Vagina (tissue), 2 donors: Measurements from ENCODE around the gene ERG. TPM values are rescaled to one million over a fixed set of nuclear protein-coding genes. Genes with fewer than 3 reads are reported as not detected.

ENCODE experiments used
- DNase-seq, 2 donors: peaks; one replicate each; pipeline ENCODE4 v3.0.0-alpha.2; 2017; ENCODE audit errors: extremely low spot score in 2 of 2
- H3K27ac ChIP-seq: fragments of 200-600 bp; sonication (generic); one replicate; pipeline ENCODE4 v1.5.1; 2019
- H3K27me3 ChIP-seq: fragments of 200-600 bp; sonication (generic); one replicate; pipeline ENCODE4 v1.5.1; 2019
- H3K36me3 ChIP-seq, 2 donors: fragments of 200-600 bp; sonication (generic); one replicate each; pipeline ENCODE4 v1.5.1; 2017 to 2019
- H3K4me1 ChIP-seq: fragments of 200-600 bp; sonication (generic); one replicate; pipeline ENCODE4 v1.5.1; 2019
- H3K4me3 ChIP-seq, 2 donors: fragments of 200-600 bp; sonication (generic); 1 replicate in 1 of 2; 2 replicates in 1 of 2; pipeline ENCODE4 v1.5.1; 2016 to 2019
- H3K9me3 ChIP-seq: fragments of 200-600 bp; sonication (generic); one replicate; pipeline ENCODE4 v1.5.1; 2019
- POLR2A ChIP-seq, 2 donors: fragments of 450-650 bp; IDR thresholded peaks; one replicate each; pipeline ENCODE4 v1.6.1; 2017; ENCODE audit warnings: antibody characterized with exemption in 2 of 2, mild to moderate bottlenecking in 2 of 2, moderate library complexity in 2 of 2
- POLR2AphosphoS5 ChIP-seq, 2 donors: sonication (generic); formaldehyde crosslinking; IDR thresholded peaks; one replicate each; pipeline ENCODE4 v1.9.0; 2017; ENCODE audit warnings: antibody characterized with exemption in 2 of 2, mild to moderate bottlenecking in 2 of 2, low read depth in 1 of 2; ENCODE audit not compliant: insufficient read depth in 1 of 2
- intact Hi-C: fragments of 100-400 bp; cut with DNase I; formaldehyde crosslinking; loops from one replicate; pipeline ENCODE4 v1.15.1; 2023
- total RNA-seq: library from RNA; depleted of rRNA; stranded (reverse); fragments of >200 nt; gene quantifications from one replicate; pipeline ENCODE4 v1.2.3, GENCODE V29; 2016
- TF ChIP-seq, protein P1 (sequence below), 3 experiments: fragments of 450-650 bp in 2 of 3; fragments of 200-600 bp in 1 of 3; sonication (generic) in 1 of 3; IDR thresholded peaks; one replicate each; pipeline ENCODE4 v1.5.1; 2017 to 2019; ENCODE audit warnings: antibody characterized with exemption in 3 of 3, mild to moderate bottlenecking in 2 of 3, moderate library complexity in 2 of 3

The ERG gene
- total RNA-seq, 1 donor from 2014 or later: 20.9 TPM

DNA sequence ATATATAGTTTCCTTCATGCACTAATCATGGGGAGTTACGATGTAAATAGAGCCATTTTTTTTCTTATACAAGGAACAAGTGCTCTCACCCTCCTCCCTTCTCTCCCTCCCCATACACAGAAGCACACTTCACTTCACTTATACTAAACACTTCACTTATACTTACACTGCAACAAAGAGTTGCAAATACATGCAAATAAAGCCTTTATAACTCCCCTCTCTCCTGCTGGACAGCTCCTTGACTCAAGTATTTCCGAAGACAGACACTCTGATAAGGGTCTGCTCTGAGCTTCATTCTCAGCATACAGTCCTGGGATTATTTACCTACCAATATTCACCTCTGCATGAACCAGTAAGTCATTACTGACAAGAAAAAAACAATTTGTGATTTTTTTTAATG, 35.6 kb upstream of the ERG start:
- H3K4me1 ChIP-seq: peaks cover 6% of the 10 kb centered on the region
- no peak overlapping the region for H3K4me3 ChIP-seq
- H3K27me3 ChIP-seq: no peaks in the 10 kb centered on the region
- intact Hi-C loops: no loop called here
- TF ChIP-seq POLR2A (IDR thresholded peaks at IDR 0.05) (no peak), POLR2AphosphoS5 (IDR thresholded peaks at IDR 0.05; ENCODE audit: insufficient read depth in 1 of 2, low read depth in 1 of 2) (no peak)
- TF ChIP-seq, protein P1, sequence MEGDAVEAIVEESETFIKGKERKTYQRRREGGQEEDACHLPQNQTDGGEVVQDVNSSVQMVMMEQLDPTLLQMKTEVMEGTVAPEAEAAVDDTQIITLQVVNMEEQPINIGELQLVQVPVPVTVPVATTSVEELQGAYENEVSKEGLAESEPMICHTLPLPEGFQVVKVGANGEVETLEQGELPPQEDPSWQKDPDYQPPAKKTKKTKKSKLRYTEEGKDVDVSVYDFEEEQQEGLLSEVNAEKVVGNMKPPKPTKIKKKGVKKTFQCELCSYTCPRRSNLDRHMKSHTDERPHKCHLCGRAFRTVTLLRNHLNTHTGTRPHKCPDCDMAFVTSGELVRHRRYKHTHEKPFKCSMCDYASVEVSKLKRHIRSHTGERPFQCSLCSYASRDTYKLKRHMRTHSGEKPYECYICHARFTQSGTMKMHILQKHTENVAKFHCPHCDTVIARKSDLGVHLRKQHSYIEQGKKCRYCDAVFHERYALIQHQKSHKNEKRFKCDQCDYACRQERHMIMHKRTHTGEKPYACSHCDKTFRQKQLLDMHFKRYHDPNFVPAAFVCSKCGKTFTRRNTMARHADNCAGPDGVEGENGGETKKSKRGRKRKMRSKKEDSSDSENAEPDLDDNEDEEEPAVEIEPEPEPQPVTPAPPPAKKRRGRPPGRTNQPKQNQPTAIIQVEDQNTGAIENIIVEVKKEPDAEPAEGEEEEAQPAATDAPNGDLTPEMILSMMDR (IDR thresholded peaks at IDR 0.05): no peak
- no peaks in the 10 kb centered on the region for H3K36me3 ChIP-seq
- no peak for DNase-seq
- H3K27ac ChIP-seq: no peak overlapping the region
- H3K9me3 ChIP-seq: no peaks in the 10 kb centered on the region

DNA sequence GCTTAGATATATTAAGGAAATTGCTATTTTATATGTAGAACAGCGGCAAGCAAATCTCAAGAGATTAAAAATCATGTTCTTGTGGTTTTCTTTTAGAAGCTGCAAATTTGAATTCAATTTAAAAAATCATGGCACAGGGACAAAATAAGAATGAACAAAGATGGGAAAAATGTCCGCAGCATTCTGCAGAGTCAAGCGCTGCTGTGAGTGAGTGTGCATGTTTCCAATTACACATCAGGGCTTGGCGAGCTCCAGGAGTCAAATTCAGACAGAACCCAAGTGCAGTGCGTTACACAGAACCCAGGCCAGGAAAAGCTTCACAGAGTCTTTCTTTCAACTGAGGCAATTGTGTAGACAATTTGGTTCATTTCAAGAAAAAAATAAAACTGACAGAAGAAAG, 33.3 kb upstream of the ERG start:
- no peak for DNase-seq

GRCh38 chr21:38531039-38531541, 32.8 kb upstream of the ERG start:
- TF ChIP-seq POLR2A (IDR thresholded peaks at IDR 0.05) (no peak), POLR2AphosphoS5 (IDR thresholded peaks at IDR 0.05; ENCODE audit: insufficient read depth in 1 of 2, low read depth in 1 of 2) (no peak)
- TF ChIP-seq, protein P1 (IDR thresholded peaks at IDR 0.05): no peak

More for the DNA sequence above, 33.3 kb upstream of the ERG start:
- H3K36me3 ChIP-seq: no peaks in the 10 kb centered on the region
- TF ChIP-seq, protein P1 (IDR thresholded peaks at IDR 0.05): no peak
- no peaks in the 10 kb centered on the region for H3K9me3 ChIP-seq
- intact Hi-C loops: no loop called here
- H3K27me3 ChIP-seq: no peaks in the 10 kb centered on the region
- H3K4me3 ChIP-seq: no peak overlapping the region
- no peak overlapping the region for H3K27ac ChIP-seq
- peaks cover 6% of the 10 kb centered on the region for H3K4me1 ChIP-seq

DNA sequence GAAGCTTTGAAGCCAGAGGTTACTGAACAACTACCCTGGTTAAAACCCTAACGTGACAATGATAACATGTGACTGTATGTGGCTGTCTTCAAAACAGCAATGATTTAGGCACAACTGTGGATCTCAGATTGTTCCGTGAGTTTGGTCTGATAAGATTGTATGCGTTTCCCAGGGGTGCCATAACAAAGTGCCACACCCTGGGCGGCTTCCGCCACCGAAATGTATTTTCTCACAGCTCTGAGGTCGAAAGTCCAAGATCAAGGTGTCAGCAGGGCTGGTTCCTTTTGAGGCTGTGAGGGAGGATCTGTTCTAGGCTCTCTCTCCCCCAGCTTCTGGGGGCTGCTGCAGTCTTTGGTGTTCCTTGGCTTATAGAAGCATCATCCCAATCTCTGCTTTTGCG, 29.5 kb upstream of the ERG start:
- H3K27ac ChIP-seq: no peak overlapping the region
- DNase-seq: no peak
- no peaks in the 10 kb centered on the region for H3K36me3 ChIP-seq
- no peaks in the 10 kb centered on the region for H3K9me3 ChIP-seq
- intact Hi-C loops: no loop called here
- peaks cover 6% of the 10 kb centered on the region for H3K4me1 ChIP-seq
- no peaks in the 10 kb centered on the region for H3K27me3 ChIP-seq
- no peak overlapping the region for H3K4me3 ChIP-seq
- TF ChIP-seq, protein P1 (IDR thresholded peaks at IDR 0.05): no peak

More at GRCh38 chr21:38531039-38531541, 32.8 kb upstream of the ERG start:
- Histone ChIP-seq H3K4me1 (peaks cover 6% of the 10 kb centered on the region), H3K9me3 (no peaks in the 10 kb centered on the region), H3K27ac (no peak overlapping the region), H3K36me3 (no peaks in the 10 kb centered on the region), H3K4me3 (no peak overlapping the region), H3K27me3 (no peaks in the 10 kb centered on the region)
- intact Hi-C loops: no loop called here
- no peak for DNase-seq

DNA sequence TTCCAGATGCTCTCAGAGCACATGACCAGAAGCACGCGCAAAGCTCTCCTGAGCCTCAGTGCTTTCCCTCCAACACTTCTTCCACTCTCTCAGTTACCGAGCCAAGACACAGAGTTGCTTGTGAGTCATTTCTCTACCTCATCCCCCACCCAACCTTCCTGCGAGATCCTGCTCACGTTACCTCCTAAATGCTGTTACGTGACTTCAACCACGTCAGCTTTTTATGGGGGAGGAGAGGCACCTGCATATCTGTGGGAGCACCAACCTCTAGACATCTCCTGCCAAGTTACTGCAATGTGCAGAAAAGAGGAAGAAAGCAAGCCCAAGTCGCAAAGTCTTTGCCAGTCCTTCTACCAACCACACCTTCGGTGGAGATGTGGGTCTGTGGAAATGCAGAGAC, 27.2 kb upstream of the ERG start:
- no peak overlapping the region for H3K27ac ChIP-seq

More for the DNA sequence above, 27.2 kb upstream of the ERG start:
- no peak for DNase-seq
- TF ChIP-seq, protein P1 (IDR thresholded peaks at IDR 0.05): no peak
- no peak for TF ChIP-seq POLR2A (IDR thresholded peaks at IDR 0.05)
- no peak for TF ChIP-seq POLR2AphosphoS5 (IDR thresholded peaks at IDR 0.05; ENCODE audit: insufficient read depth in 1 of 2, low read depth in 1 of 2)
- no peaks in the 10 kb centered on the region for H3K9me3 ChIP-seq
- no peaks in the 10 kb centered on the region for H3K27me3 ChIP-seq
- no peaks in the 10 kb centered on the region for H3K4me1 ChIP-seq
- no peaks in the 10 kb centered on the region for H3K36me3 ChIP-seq
- intact Hi-C loops: no loop called here
- no peak overlapping the region for H3K4me3 ChIP-seq
